ENCODE results near the gene POTEM.
"Not testable (repeated sequence)": the region's sequence is repeated elsewhere in the genome, so short reads cannot be mapped to it uniquely, and the experiment has no call there.

POTEM gene

DNA sequence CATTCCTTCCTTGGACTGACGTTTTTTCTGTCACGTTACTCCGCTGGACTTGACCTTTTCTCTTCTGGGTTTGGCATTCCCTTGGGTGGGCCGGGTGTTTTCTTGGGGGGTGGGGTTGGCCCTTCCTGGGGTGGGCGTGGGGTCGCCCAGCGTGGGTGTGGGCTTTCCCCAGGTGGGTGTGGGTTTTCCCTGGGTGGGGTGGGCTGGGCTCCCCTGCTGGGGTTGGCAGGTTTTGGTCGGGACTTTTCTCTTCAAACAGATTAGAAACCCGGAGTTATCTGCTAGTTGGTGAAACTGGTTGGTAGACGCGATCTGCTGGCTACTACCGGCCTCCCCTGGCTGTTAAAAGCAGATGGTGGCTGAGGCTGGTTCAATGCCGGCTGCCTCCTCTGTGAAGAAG lies at the start of gene POTEM:
POTEM (plus strand) TSS at position 301 of the 400 bp plus-strand sequence; CDS start at position 353, 52 bp downstream.
- not testable (repeated sequence) for H3K4me2 ChIP-seq (ENCODE audit: low read length); H3K27me3 ChIP-seq (ENCODE audit: control insufficient read depth, insufficient read depth, low read length); H3K9me3 ChIP-seq (ENCODE audit: control insufficient read depth, low read length); H3K4me1 ChIP-seq; H3K4me3 ChIP-seq (ENCODE audit: low read depth, low read length); H3K79me2 ChIP-seq; H3K27ac ChIP-seq; H3K9ac ChIP-seq; H2AFZ ChIP-seq; H3K36me3 ChIP-seq (ENCODE audit: control insufficient read depth, insufficient read depth, low read length)

DNA sequence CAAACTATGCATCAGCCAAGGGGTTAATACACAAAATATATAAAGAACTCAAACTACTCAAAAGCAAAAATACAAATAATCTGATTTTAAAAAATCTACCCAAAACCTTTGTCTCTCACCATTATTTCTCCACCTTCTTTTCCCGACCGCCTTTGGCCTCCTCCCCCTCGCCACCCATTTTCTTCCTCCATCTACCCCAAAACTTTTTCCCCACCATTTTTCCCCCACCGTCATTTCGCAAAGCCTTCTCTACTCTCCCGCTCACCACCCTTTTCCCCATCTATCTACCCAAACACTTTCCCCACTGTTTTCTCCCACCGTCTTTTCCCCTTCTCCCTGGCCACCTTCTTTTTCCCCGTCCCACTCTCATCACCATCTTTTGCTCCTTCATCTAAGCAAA lies 48.9 kb upstream of the POTEM start:
- H3K9ac ChIP-seq: not testable (repeated sequence)

DNA sequence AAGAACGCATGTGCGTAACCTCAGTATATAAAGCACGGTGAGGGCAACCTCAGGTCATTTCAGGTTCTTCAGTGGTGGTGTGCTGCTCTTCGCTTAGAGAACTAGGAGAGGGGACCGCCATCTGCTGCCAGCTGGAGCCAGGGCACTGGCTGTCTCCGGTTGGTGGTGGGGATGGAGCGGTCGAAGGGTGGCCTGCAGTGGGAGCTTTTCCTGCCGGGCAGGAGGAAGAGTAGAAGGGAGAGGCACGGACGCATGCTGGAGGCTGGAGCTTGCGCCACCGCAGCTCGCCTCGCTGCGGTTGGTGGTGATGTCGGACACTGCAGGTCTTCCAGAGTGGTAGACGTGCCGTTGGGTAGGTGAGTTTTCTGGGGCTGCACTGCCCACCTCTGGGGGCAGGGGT lies 47.2 kb upstream of the POTEM start:
- H3K27ac ChIP-seq; H3K4me3 ChIP-seq (ENCODE audit: low read depth, low read length); H3K9ac ChIP-seq; H3K9me3 ChIP-seq (ENCODE audit: control insufficient read depth, low read length); H3K4me2 ChIP-seq (ENCODE audit: low read length); H3K79me2 ChIP-seq; H3K27me3 ChIP-seq (ENCODE audit: control insufficient read depth, insufficient read depth, low read length); H3K36me3 ChIP-seq (ENCODE audit: control insufficient read depth, insufficient read depth, low read length); H3K4me1 ChIP-seq; H2AFZ ChIP-seq: not testable (repeated sequence)

More for the DNA sequence above, 48.9 kb upstream of the POTEM start:
- not testable (repeated sequence) for H3K4me3 ChIP-seq (ENCODE audit: low read depth, low read length); H3K36me3 ChIP-seq (ENCODE audit: control insufficient read depth, insufficient read depth, low read length); H3K79me2 ChIP-seq; H3K27ac ChIP-seq; H3K4me2 ChIP-seq (ENCODE audit: low read length); H3K4me1 ChIP-seq; H2AFZ ChIP-seq; H3K9me3 ChIP-seq (ENCODE audit: control insufficient read depth, low read length); H3K27me3 ChIP-seq (ENCODE audit: control insufficient read depth, insufficient read depth, low read length)

DNA sequence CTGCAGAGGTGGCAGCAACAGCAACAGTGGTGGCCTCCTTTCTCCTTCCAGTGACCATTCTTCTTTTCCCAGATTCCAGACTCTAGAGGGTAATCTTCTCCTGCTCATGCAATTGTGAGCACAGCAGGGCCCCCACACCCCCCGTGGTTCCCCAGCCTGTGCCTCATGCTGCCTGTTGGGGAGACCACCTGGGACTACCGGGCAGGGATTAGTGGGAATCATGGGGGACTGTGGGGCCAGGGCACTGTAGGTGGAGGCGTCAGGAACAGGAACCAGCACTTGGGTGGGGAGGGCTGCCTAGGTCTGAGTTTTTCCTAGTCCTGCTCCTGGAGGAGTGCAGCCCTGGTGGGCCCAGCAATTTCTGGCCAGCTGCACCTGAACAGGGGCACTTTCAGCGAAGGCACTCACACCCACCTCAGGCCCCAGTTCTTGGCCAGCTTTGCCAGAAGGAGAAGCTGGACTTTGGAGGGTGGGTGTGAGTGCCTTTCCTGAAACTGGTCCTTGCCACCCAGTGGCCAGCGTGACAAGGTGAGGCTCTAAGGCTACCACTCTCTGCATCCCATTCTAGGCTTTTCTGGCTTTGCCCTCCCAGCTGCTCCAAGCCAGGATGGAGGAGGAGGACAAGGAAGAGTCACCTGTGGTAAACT lies 46.1 kb upstream of the POTEM start:
- H3K27me3 ChIP-seq (ENCODE audit: control insufficient read depth, insufficient read depth, low read length); H3K9me3 ChIP-seq (ENCODE audit: control insufficient read depth, low read length); H3K27ac ChIP-seq; H3K4me2 ChIP-seq (ENCODE audit: low read length); H3K4me3 ChIP-seq (ENCODE audit: low read depth, low read length); H2AFZ ChIP-seq; H3K4me1 ChIP-seq; H3K36me3 ChIP-seq (ENCODE audit: control insufficient read depth, insufficient read depth, low read length); H3K79me2 ChIP-seq; H3K9ac ChIP-seq: not testable (repeated sequence)

DNA sequence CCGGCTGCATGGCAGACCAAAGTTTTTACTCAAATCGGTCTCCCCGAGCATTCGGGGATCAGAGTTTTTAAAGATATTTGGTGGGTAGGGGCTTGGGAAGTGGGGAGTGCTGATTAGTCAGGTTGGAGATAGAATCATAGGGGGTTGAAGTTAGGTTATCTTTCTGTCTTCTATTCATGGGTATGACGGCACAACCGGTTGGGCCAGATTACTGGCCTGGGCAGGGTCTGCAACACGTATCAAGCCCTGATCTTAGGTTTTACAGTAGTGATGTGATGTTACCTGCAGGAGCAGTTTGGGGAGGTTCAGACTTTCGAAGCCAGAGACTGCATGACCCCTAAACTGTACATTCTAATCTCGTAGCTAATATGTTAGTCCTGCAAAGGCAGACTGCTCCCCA lies 30.4 kb upstream of the POTEM start:
- H3K27ac ChIP-seq; H3K27me3 ChIP-seq (ENCODE audit: control insufficient read depth, insufficient read depth, low read length); H3K4me3 ChIP-seq (ENCODE audit: low read depth, low read length); H3K79me2 ChIP-seq; H3K36me3 ChIP-seq (ENCODE audit: control insufficient read depth, insufficient read depth, low read length); H3K4me1 ChIP-seq; H2AFZ ChIP-seq; H3K4me2 ChIP-seq (ENCODE audit: low read length); H3K9me3 ChIP-seq (ENCODE audit: control insufficient read depth, low read length); H3K9ac ChIP-seq: not testable (repeated sequence)

DNA sequence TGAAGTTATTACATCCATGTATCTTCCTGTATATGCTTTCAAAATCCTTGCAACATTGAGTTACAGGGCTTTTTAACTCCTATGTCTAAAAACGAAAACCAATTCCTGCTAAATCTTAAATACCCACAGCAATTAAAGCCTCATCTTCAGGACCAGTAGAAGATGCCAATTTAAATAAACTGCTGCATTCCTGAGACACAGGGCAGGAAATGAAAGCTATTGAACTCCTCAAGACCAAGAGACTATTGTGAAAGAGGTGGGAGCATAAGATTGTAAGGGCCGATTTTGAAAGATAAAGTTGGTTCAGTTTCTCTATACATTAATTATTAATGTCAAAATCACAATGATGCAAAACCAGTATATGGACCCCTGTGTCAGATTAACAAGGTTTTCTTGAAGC lies 28.5 kb upstream of the POTEM start:
- not testable (repeated sequence) for H3K9me3 ChIP-seq (ENCODE audit: control insufficient read depth, low read length); H3K36me3 ChIP-seq (ENCODE audit: control insufficient read depth, insufficient read depth, low read length); H3K27me3 ChIP-seq (ENCODE audit: control insufficient read depth, insufficient read depth, low read length)

DNA sequence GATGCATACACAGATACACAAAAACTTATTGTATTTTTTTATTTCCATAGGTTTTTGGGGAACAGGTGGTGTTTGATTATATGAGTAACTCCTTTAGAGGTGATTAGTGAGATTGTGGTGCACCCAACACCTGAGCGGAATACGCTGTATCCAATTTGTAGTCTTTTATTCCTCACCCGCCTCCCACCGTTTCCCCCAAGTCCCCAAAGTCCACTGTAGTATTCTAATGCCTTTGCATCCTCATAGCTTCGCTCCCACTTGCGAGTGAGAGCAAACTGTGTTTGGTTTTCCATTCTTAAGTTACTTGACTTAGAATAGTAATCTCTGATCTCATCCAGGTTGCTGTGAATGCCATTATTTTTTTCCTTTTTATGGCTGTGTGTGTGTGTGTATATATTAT lies 17.3 kb upstream of the POTEM start:
- H3K9me3 ChIP-seq (ENCODE audit: control insufficient read depth, low read length); H3K9ac ChIP-seq; H3K36me3 ChIP-seq (ENCODE audit: control insufficient read depth, insufficient read depth, low read length); H3K27me3 ChIP-seq (ENCODE audit: control insufficient read depth, insufficient read depth, low read length); H3K79me2 ChIP-seq; H3K27ac ChIP-seq; H2AFZ ChIP-seq; H3K4me2 ChIP-seq (ENCODE audit: low read length); H3K4me1 ChIP-seq; H3K4me3 ChIP-seq (ENCODE audit: low read depth, low read length): not testable (repeated sequence)

More for the DNA sequence above, 28.5 kb upstream of the POTEM start:
- H3K79me2 ChIP-seq; H3K27ac ChIP-seq; H3K4me3 ChIP-seq (ENCODE audit: low read depth, low read length); H3K4me2 ChIP-seq (ENCODE audit: low read length); H3K9ac ChIP-seq; H2AFZ ChIP-seq; H3K4me1 ChIP-seq: not testable (repeated sequence)

DNA sequence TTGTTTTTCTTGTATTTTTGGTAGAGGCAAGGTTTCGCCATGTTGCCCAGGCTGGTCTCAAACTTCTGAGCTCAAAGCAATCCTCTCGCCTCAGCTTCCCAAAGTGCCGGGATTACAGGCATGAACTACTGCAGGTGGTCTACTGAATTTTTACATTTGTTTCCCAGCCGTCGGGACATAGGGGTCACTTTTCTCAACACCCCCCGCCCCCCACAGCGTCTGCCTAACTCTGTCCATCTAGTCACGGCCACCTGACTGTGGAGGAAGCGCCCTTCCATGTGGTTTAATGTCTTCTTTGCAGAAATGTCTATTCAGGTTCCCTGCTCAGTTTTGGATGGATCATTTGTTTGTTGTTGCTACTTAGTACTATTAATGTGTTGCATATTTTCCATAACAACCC lies 14.1 kb upstream of the POTEM start:
- not testable (repeated sequence) for H3K27ac ChIP-seq; H3K9ac ChIP-seq; H2AFZ ChIP-seq; H3K4me1 ChIP-seq; H3K27me3 ChIP-seq (ENCODE audit: control insufficient read depth, insufficient read depth, low read length); H3K79me2 ChIP-seq; H3K4me2 ChIP-seq (ENCODE audit: low read length); H3K9me3 ChIP-seq (ENCODE audit: control insufficient read depth, low read length); H3K36me3 ChIP-seq (ENCODE audit: control insufficient read depth, insufficient read depth, low read length); H3K4me3 ChIP-seq (ENCODE audit: low read depth, low read length)

DNA sequence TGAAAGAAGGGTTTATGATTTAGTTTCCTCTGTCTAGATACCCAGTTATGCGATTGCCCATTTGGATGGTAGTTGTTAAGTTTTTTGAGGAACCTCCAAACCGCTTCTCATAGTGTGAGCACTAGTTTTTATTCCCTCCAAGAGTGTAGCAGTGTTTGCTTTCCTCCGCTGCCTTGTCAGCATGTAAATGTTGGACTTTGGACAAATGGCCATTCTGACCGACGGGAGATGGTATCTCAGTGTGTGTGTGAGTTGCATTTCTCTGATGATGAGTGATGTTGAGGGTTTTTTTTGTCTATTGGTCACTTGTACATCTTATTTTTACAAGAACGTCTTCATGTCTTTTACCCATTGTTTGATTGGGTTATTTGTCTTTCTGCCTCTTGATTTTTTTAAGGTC lies 11.4 kb upstream of the POTEM start:
- not testable (repeated sequence) for H3K4me2 ChIP-seq (ENCODE audit: low read length); H3K9ac ChIP-seq; H3K79me2 ChIP-seq; H3K27ac ChIP-seq; H3K4me1 ChIP-seq; H3K9me3 ChIP-seq (ENCODE audit: control insufficient read depth, low read length); H3K36me3 ChIP-seq (ENCODE audit: control insufficient read depth, insufficient read depth, low read length); H2AFZ ChIP-seq; H3K4me3 ChIP-seq (ENCODE audit: low read depth, low read length); H3K27me3 ChIP-seq (ENCODE audit: control insufficient read depth, insufficient read depth, low read length)

DNA sequence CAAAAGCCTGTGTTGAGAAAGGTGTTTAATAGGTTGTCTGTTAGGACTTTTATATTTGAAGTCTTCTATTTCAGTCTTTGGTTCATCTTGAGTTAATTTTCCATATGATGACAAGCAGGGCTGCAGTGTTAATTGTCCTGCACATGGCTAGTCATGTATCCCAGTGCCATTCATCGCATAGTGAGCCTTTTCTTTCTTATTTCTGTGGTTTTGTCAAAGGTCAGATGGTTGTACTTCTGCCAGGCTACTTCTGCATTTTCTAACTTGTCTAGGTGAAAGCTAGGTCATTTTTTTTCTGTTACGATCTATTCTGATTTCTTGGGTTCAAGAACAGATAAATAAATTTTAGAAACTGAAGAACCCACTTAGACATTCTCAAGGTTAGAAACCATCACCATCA lies 5.7 kb upstream of the POTEM start:
- H3K27ac ChIP-seq: not testable (repeated sequence)

DNA sequence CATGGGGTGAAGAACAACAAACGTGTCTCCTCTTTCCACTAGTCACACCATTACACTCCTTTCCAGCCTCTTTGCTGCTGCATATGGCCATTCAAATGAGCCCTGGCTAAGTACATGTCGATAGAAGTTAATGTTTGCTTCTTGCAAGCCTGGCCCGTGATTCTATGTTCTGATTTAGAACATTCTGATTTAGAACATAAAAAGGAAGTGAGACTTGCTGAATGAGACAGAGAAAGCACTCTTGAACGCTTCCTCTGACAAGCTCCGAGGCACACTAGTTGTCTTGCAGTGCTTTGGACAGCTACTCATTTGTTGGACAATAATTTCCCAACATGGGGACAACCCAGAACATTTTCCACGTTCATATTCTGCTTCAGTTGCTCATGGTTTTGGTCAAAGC lies 5.1 kb upstream of the POTEM start:
- H3K9ac ChIP-seq; H3K27me3 ChIP-seq (ENCODE audit: control insufficient read depth, insufficient read depth, low read length); H3K4me3 ChIP-seq (ENCODE audit: low read depth, low read length); H2AFZ ChIP-seq; H3K36me3 ChIP-seq (ENCODE audit: control insufficient read depth, insufficient read depth, low read length); H3K4me1 ChIP-seq; H3K9me3 ChIP-seq (ENCODE audit: control insufficient read depth, low read length); H3K4me2 ChIP-seq (ENCODE audit: low read length); H3K79me2 ChIP-seq; H3K27ac ChIP-seq: not testable (repeated sequence)

More for the DNA sequence above, 5.7 kb upstream of the POTEM start:
- H3K79me2 ChIP-seq; H3K4me2 ChIP-seq (ENCODE audit: low read length); H2AFZ ChIP-seq; H3K36me3 ChIP-seq (ENCODE audit: control insufficient read depth, insufficient read depth, low read length); H3K4me1 ChIP-seq; H3K9me3 ChIP-seq (ENCODE audit: control insufficient read depth, low read length); H3K9ac ChIP-seq; H3K4me3 ChIP-seq (ENCODE audit: low read depth, low read length); H3K27me3 ChIP-seq (ENCODE audit: control insufficient read depth, insufficient read depth, low read length): not testable (repeated sequence)
